ENCODE results near the gene GLIS2.
"Not testable (repeated sequence)": the region's sequence is repeated elsewhere in the genome, so short reads cannot be mapped to it uniquely, and the experiment has no call there.

Gene GLIS2

GRCh38 chr16:4321286-4322120 is 5.6 kb downstream of the GLIS2 start:
- no peak for DNase-seq

DNA sequence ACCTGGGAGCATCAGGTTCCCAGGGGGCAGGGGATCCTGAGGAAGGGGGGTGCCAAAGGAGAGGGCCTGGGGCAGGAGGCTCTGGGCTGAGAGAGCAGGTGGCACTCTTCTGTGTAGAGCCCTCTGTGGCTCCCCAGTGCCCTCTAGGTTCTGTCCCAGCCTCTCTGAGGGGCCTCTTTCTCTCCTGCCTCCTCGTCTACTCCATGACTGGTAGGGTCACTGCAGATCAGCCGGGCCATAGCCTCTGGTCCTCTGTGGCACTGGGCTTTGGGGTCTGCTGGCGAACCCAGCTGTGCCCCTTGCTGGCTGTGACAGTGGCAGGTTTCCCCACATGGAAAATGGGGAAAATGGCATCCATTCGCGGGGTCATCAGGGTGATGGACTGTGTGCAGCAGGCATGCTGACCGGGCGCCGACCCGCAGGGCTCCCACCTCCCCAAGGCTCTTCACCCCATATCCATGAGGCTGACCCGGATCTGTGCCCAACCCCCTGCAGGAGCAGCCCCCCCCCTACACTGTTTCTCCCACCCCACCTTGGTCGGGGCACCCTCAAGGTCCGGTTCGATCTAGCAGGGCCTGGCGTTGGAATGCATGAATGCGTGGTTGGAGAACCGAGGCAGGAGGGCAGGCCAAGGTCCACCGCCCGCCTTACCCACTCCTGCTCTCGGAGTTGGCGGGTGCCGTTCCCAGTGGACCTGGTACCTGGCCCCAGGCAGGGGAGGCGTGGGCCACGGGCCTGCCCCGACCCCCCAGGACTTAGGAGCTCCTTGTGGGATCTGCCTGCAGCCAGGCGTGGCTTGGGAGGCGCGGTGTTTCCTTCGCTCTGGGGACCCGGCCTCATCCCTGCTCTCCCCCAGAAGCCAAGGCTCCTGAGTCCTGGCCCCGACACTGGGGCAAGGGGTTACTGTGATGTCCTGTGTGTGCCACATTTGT is 6.5 kb downstream of the GLIS2 start:
- DNase-seq, result no peak

DNA sequence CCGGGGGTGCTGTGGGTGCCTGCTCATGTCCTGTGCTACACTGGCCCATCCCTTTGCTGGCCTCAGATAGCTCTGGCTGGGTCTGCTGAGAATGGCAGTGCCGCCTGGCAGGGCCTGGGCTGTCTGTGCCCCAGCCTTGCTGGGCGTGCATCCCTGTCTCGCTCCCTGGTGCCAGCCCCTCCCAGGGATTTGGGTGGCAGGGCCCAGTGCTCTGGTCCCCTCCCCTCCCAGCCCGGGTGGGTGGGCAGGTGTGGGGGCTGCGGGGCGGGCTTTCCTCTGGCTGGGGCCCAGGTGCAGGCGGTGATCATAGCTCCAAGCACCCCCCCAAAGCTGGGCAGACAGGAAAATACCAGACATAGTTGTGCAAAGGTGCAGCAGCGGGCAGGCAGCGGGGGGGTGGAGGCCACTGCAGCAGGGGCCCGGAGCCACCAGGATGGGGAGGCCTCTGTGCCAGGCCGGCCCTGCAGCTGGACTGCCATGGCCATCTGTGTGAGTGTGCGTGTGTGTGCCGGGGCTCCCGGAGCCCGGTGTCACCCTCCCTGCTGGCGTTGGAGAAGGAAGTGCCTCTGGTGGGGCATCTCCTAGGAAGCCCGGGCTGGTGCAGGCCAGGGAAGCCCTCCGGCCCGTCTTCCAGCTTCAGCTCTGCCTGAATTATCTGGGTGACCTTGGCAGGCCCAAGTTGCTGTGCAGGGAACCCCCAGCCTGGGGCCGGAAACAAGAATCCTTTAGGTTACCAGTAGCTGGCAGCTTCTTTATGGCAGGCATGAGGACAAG is 7.4 kb downstream of the GLIS2 start:
- DNase-seq, result no peak

- no peak for DNase-seq
Observed at GRCh38 chr16:4323845-4324488, 8.1 kb downstream of the GLIS2 start.

DNA sequence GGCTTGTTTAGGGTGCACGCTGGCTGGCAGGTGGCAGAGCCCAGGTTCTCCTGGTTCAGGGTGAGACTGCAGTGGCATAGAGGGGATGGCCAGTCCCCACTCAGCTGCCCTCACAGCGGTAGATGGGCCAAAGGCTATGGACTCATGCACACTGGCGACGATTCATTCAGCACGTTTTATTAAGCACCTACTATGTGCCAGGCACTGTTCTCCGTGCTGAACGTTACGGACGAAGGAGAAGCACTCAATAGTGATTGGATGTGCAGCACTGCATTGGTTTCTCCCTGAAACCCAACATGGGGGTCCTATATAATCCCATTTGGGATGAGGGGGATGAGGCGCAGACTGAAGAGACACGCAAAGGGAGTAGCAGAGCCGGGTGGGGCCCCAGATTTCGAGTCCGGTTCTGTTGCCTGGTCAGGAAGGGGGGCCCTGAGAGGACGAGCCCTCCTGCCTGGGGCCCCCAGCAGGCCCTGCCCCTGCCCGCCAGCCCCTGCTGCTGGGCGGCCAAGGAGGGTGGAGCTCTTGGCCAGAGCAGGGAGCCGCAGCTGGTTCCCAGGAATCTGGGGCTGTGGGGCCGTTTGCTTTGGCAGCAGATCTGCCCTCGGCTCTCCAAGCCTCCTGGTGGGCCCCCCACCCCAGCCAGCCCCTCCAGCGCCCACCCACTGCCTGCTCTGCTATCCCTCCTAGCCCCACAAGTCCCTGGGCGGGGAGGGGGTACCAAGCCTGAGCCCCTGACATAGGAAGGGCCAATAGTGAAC is 8.8 kb downstream of the GLIS2 start:
- no peak for DNase-seq

GRCh38 chr16:4325253-4325758 is 9.4 kb downstream of the GLIS2 start:
- no peak for DNase-seq

- no peak for DNase-seq
Observed at GRCh38 chr16:4327386-4328045, 11.6 kb downstream of the GLIS2 start.

DNA sequence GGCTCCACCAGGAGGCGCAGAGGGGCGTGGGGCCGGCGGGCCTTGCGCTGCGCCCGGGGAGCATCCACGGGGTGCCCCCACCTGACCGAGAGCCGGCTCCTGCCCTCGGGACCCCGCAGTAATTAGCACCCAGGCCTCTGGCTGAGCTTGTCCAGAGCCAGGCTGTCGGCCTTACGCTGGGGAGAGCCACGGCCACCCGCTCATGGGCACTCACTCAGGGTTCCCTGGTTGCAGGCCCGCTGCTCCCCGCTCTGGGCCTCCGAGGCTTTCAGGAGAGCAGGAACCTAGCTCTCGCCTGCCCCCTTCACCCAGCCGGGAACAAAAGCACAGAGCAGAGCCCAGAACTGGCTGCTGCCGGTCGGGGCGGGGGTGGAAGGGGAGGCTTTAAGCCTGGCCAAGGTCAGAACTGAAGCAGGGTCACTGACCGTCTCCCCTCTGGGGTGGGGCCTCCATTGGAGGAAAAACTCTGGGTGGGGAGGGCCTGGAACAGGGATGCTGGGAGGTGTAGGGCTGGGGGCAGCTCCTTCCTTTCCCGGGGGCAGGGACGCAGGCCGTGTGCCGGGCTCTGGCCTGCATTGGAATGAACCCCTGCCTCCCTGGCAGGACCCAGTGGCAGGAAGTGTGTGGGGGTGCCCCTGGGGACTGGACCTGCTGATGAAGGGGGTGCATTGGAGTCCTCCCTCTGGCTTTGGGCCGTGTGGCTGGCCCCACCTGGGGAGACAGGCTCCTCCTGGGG is 12.3 kb downstream of the GLIS2 start:
- peak; percentile 66 for DNase-seq

- DNase-seq, result no peak
Observed at GRCh38 chr16:4328782-4329775, 13.2 kb downstream of the GLIS2 start.

DNA sequence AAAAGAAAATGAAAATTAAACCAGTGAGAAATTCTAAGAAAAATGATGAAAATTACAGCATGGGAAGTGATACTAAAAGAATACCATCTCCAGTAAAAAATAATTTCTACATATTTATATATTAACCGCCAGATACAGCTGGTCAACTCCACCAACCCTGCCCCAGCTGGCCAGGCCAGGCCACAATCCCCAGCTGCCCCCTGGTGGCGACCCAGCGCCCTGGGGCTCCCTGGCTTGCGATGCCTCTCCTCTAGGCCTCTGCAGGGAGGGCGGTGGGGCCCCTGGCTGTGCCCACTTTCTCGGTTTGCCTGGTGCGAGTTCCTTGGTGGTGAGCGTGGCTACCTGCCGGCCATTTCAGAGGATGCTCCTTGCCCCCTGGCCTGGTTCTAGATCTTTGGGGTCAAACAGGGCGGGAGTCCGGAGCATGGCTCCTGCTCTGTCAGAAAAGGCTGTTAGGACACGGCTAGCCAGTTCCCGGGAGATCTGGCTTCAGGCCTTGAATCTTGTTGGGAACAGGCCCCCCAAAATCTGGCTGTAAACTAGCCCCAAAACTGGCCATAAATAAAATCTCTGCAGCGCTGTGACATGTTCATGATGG is 14.5 kb downstream of the GLIS2 start:
- peak; percentile 77 for DNase-seq

DNA sequence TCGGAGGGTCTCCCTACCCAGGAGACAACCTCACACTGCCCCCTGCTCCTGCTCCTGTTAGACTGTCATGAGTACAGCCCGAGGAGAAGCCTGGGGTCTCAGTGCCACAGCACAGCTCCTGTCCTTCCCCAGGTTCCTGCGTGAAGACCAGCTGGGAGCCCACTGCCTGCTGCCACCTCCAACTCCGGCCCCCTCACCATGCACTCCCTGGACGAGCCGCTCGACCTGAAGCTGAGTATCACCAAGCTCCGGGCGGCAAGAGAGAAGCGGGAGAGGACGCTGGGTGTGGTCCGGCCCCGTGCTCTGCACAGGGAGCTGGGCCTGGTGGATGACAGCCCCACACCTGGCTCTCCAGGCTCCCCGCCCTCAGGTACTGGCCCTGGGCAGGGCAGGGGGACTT is 16.2 kb downstream of the GLIS2 start:
- no peak for DNase-seq

- DNase-seq, result no peak
Observed at GRCh38 chr16:4332623-4333307, 16.9 kb downstream of the GLIS2 start.

- no peak for DNase-seq
Observed at GRCh38 chr16:4333308-4333638, 17.4 kb downstream of the GLIS2 start.

- not testable (repeated sequence) for DNase-seq
Observed at GRCh38 chr16:4333714-4334113, 17.8 kb downstream of the GLIS2 start.

DNA sequence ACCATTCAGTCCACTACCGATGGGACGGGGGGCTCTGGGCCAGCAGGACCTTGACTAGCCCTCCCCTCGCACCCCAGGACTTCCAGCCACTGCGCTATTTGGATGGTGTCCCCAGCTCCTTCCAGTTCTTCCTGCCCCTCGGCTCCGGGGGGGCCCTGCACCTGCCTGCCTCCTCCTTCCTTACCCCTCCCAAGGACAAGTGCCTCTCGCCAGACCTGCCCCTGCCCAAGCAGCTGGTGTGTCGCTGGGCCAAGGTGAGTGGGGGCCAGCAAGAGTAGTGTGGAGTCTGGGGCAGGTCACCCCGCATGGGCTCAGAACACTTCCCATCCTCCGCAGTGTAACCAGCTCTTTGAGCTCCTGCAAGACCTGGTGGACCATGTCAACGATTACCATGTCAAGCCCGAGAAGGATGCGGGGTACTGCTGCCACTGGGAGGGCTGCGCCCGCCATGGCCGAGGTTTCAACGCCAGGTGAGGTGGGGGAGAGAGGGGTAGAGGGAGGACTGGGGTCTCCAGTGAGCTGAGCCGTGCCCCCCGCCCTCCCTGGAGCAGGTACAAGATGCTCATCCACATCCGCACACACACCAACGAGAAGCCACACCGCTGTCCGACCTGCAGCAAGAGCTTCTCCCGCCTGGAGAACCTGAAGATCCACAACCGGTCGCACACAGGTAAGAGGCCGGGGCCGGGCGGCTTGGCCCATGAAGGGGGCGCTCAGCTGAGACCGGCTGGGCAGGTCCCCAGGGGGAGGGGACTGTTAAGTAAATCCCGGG is 19.0 kb downstream of the GLIS2 start:
- no peak for DNase-seq

GRCh38 chr16:4336701-4337539 is 21.1 kb downstream of the GLIS2 start:
- no peak for DNase-seq
